ENCODE results near the gene IRGC. TPM values are rescaled to one million over a fixed set of nuclear protein-coding genes. Genes with fewer than 3 reads are reported as not detected.

IRGC gene
- total and polyA plus RNA-seq, 2 of the 4 experiments (the other 2 are of a cell fraction): not detected

GRCh38 chr19:43691755-43692154 is 24.1 kb upstream of the IRGC start:
- Histone ChIP-seq H3K9me1 (ENCODE audit: insufficient read depth, low read length) (no peaks in the 10 kb centered on the region), H3K9ac (ENCODE audit: low read depth, low read length) (no peak overlapping the region), H3K56ac (ENCODE audit: extremely low read depth, insufficient read depth, low read length) (no peak overlapping the region), H4K20me1 (ENCODE audit: insufficient read depth, low read length) (no peaks in the 10 kb centered on the region), H3K23ac (ENCODE audit: low read depth, low read length) (no peak overlapping the region), H2AK5ac (ENCODE audit: low read depth, low read length) (no peak overlapping the region), H3K79me1 (ENCODE audit: low read depth in 1 of 2, low read length in 2 of 2) (no peaks in the 10 kb centered on the region), H4K5ac (ENCODE audit: low read depth, low read length) (no peak overlapping the region), H2BK20ac (ENCODE audit: low read depth, low read length) (no peak overlapping the region), H4K91ac (ENCODE audit: insufficient read depth, low read depth, low read length) (no peak overlapping the region), H4K8ac (ENCODE audit: low read depth in 2 of 2, low read length in 2 of 2) (no peak overlapping the region), H3K4me3 (ENCODE audit: insufficient read depth, low read depth, low read length) (no peak overlapping the region), H3K4me2 (ENCODE audit: low read depth, low read length) (no peak overlapping the region), H3K4ac (ENCODE audit: low read depth, low read length) (no peak overlapping the region), H2BK15ac (ENCODE audit: low read depth, low read length) (no peak overlapping the region), H3K4me1 (ENCODE audit: control insufficient read depth, insufficient read depth, low read length) (peaks cover 2% of the 10 kb centered on the region; the same call in 1 of the 2 replicates), H3K27ac (ENCODE audit: insufficient read depth, low read length) (no peak overlapping the region), H3K14ac (replicated peaks; ENCODE audit: low read depth, low read length) (no peak overlapping the region), H2AFZ (replicated peaks; ENCODE audit: low read length, poor library complexity) (no peak overlapping the region), H2BK5ac (ENCODE audit: low read depth, low read length, poor library complexity, severe bottlenecking) (no peak overlapping the region), H3K9me3 (ENCODE audit: control insufficient read depth, insufficient read depth, low read length) (peaks cover 28% of the 10 kb centered on the region), H3K18ac (ENCODE audit: low read depth, low read length) (no peak overlapping the region), H2BK120ac (ENCODE audit: low read depth, low read length) (no peak overlapping the region), H3K36me3 (ENCODE audit: control insufficient read depth, insufficient read depth, low read length) (no peaks in the 10 kb centered on the region), H2AK9ac (replicated peaks; ENCODE audit: low read depth, low read length, poor library complexity) (no peak overlapping the region), H3K27me3 (ENCODE audit: control insufficient read depth, insufficient read depth, low read length) (peaks cover 2% of the 10 kb centered on the region)
- ATAC-seq (ENCODE audit: low read depth) (no peak), DNase-seq (no peak)
- POLR2A ChIA-PET (ENCODE audit: unreplicated experiment): no interaction called here
- in situ Hi-C loops (cut with MboI; ENCODE audit: low sequenced_read_pairs): no loop called here
- CTCF ChIA-PET: no interaction called here
- intact Hi-C loops (cut with micrococcal nuclease): no loop called here
- WGBS, 2 experiments (ENCODE audit: extremely low coverage in 2 of 2, insufficient read length in 1 of 2): 59% methylated on average over 3 of the region's 5 CpGs; no CpG with 5 or more reads in 1 of the 2 experiments
- dilution Hi-C loops (cut with HindIII; ENCODE audit: low sequenced_read_pairs, unreplicated experiment): no loop called here
- no TSS peak for BruUV-seq (replicated peaks)
- TF ChIP-seq POLR2A (IDR thresholded peaks at IDR 0.05; ENCODE audit: low read depth, low read length) (no peak), ELK1 (IDR thresholded peaks at IDR 0.05; ENCODE audit: borderline replicate concordance, low read depth, low read length) (no peak), MAFK (IDR thresholded peaks at IDR 0.05; ENCODE audit: low read depth, low read length) (no peak), RAD21 (IDR thresholded peaks at IDR 0.05; ENCODE audit: low read length) (no peak), CTCF (conservative IDR thresholded peaks at IDR 0.05; ENCODE audit: low read depth, low read length) (no peak), RFX5 (IDR thresholded peaks at IDR 0.05; ENCODE audit: low read depth, low read length) (no peak), FOS (IDR thresholded peaks at IDR 0.05; ENCODE audit: low read depth, low read length) (no peak), BHLHE40 (IDR thresholded peaks at IDR 0.05; ENCODE audit: low read depth, low read length) (no peak), SMC3 (IDR thresholded peaks at IDR 0.05; ENCODE audit: low read depth, low read length) (no peak), USF2 (IDR thresholded peaks at IDR 0.05; ENCODE audit: low read depth, low read length) (no peak), RCOR1 (IDR thresholded peaks at IDR 0.05; ENCODE audit: insufficient replicate concordance, low read length) (no peak), MAZ (IDR thresholded peaks at IDR 0.05; ENCODE audit: borderline replicate concordance, low read depth, low read length) (no peak), MXI1 (IDR thresholded peaks at IDR 0.05; ENCODE audit: borderline replicate concordance, low read depth, low read length) (no peak), CEBPB (IDR thresholded peaks at IDR 0.05; ENCODE audit: low read depth, low read length) (no peak), CHD1 (IDR thresholded peaks at IDR 0.05; ENCODE audit: low read depth, low read length) (no peak), NFE2L2 (IDR thresholded peaks at IDR 0.05; ENCODE audit: low read depth, low read length) (no peak)

Measured in IMR-90 (cell line).